H9 (cell line): ENCODE data around the gene DELE1. TPM values are rescaled to one million over a fixed set of nuclear protein-coding genes. Genes with fewer than 3 reads are reported as not detected.

Experiments used
- DNase-seq: peaks from one replicate; pipeline ENCODE4 v3.0.0-alpha.2; 2017
- H2AFZ ChIP-seq: one replicate; pipeline ENCODE4 v1.6.1; 2013; ENCODE audit warnings: mild to moderate bottlenecking, low read length, control low read depth, moderate library complexity
- H2AK5ac ChIP-seq: 2 replicates; pipeline ENCODE4 v1.6.1; 2013; ENCODE audit warnings: low read length, control low read depth, mixed read lengths; ENCODE audit not compliant: insufficient read length
- H2BK120ac ChIP-seq: one replicate; pipeline ENCODE4 v1.6.1; 2013; ENCODE audit warnings: low read depth, mild to moderate bottlenecking, low read length, control low read depth, inconsistent platforms; ENCODE audit not compliant: poor library complexity, severe bottlenecking
- H2BK12ac ChIP-seq: 2 replicates; pipeline ENCODE4 v1.6.1; 2013; ENCODE audit warnings: low read length, control low read depth, mixed read lengths, low read depth; ENCODE audit not compliant: insufficient read length
- H2BK15ac ChIP-seq: 2 replicates; pipeline ENCODE4 v1.6.1; 2013; ENCODE audit warnings: low read depth, low read length, control low read depth
- H2BK20ac ChIP-seq: one replicate; pipeline ENCODE4 v1.6.1; 2013; ENCODE audit warnings: low read depth, mild to moderate bottlenecking, low read length, control low read depth, inconsistent platforms; ENCODE audit not compliant: poor library complexity, severe bottlenecking
- H2BK5ac ChIP-seq: 2 replicates; pipeline ENCODE4 v1.6.1; 2013; ENCODE audit warnings: low read length, control low read depth, mixed read lengths; ENCODE audit not compliant: insufficient read length
- H3K14ac ChIP-seq: 2 replicates; pipeline ENCODE4 v1.6.1; 2013; ENCODE audit warnings: low read length, control low read depth; ENCODE audit not compliant: insufficient read depth
- H3K18ac ChIP-seq: 2 replicates; pipeline ENCODE4 v1.6.1; 2013; ENCODE audit warnings: low read depth, mild to moderate bottlenecking, mixed read lengths, low read length, control low read depth; ENCODE audit not compliant: insufficient read length
- H3K23ac ChIP-seq: 2 replicates; pipeline ENCODE4 v1.6.1; 2013; ENCODE audit warnings: low read length, control low read depth, mixed read lengths, low read depth; ENCODE audit not compliant: insufficient read length
- H3K23me2 ChIP-seq: 2 replicates; pipeline ENCODE4 v1.6.1; 2013; ENCODE audit warnings: low read depth, mild to moderate bottlenecking, mixed read lengths, low read length, control low read depth; ENCODE audit not compliant: insufficient read length, poor library complexity, severe bottlenecking
- H3K27ac ChIP-seq: 2 replicates; pipeline ENCODE4 v1.5.1; 2013; ENCODE audit warnings: low read length, control low read depth, mixed read lengths, low read depth; ENCODE audit not compliant: insufficient read length
- H3K27me3 ChIP-seq: 2 replicates; pipeline ENCODE4 v1.6.1; 2013; ENCODE audit warnings: low read length, control low read depth, inconsistent platforms; ENCODE audit not compliant: insufficient read depth
- H3K4ac ChIP-seq: 2 replicates; pipeline ENCODE4 v1.6.1; 2013; ENCODE audit warnings: low read depth, mild to moderate bottlenecking, control low read depth, inconsistent platforms, low read length, moderate library complexity
- H3K4me1 ChIP-seq: 2 replicates; pipeline ENCODE4 v1.6.1; 2013; ENCODE audit warnings: low read length, control low read depth, inconsistent platforms; ENCODE audit not compliant: insufficient read depth
- H3K4me2 ChIP-seq: 2 replicates; pipeline ENCODE4 v1.6.1; 2013; ENCODE audit warnings: low read length, control low read depth, mixed read lengths; ENCODE audit not compliant: insufficient read length, insufficient read depth
- H3K56ac ChIP-seq: 2 replicates; pipeline ENCODE4 v1.6.1; 2013; ENCODE audit warnings: low read depth, mild to moderate bottlenecking, mixed read lengths, low read length, control low read depth; ENCODE audit not compliant: insufficient read length
- H3K79me1 ChIP-seq: 2 replicates; pipeline ENCODE4 v1.6.1; 2013; ENCODE audit warnings: low read depth, mild to moderate bottlenecking, moderate library complexity, low read length, control low read depth, inconsistent platforms; ENCODE audit not compliant: insufficient read depth, poor library complexity, severe bottlenecking
- H3K79me2 ChIP-seq: 2 replicates; pipeline ENCODE4 v1.6.1; 2013; ENCODE audit warnings: low read length, control low read depth, inconsistent platforms; ENCODE audit not compliant: insufficient read depth
- H3K9ac ChIP-seq: 2 replicates; pipeline ENCODE4 v1.6.1; 2013; ENCODE audit warnings: low read length, control low read depth, mixed read lengths; ENCODE audit not compliant: insufficient read length; ENCODE audit errors: extremely low read depth
- H3K9me3 ChIP-seq: one replicate; pipeline ENCODE4 v1.6.1; 2013; ENCODE audit warnings: low read depth, low read length, inconsistent platforms; ENCODE audit not compliant: control insufficient read depth
- H3T11ph ChIP-seq: one replicate; pipeline ENCODE4 v1.6.1; 2013; ENCODE audit warnings: mild to moderate bottlenecking, low read length, control low read depth, inconsistent platforms
- H4K20me1 ChIP-seq: one replicate; pipeline ENCODE4 v1.6.1; 2013; ENCODE audit not compliant: control insufficient read depth, insufficient read length, insufficient read depth
- H4K5ac ChIP-seq: 2 replicates; pipeline ENCODE4 v1.6.1; 2013; ENCODE audit warnings: low read depth, mild to moderate bottlenecking, mixed read lengths, low read length, control low read depth; ENCODE audit not compliant: insufficient read length
- H4K8ac ChIP-seq: replicated peaks from 2 replicates; pipeline ENCODE4 v1.6.1; 2013; ENCODE audit warnings: low read length, control low read depth, mixed read lengths, low read depth; ENCODE audit not compliant: insufficient read length
- H4K91ac ChIP-seq: 2 replicates; pipeline ENCODE4 v1.6.1; 2013; ENCODE audit warnings: low read depth, mild to moderate bottlenecking, moderate library complexity, mixed read lengths, low read length, control low read depth; ENCODE audit not compliant: insufficient read length
- H3K27ac Mint-ChIP-seq, 3 experiments: 2 replicates in 2 of 3; 3 replicates in 1 of 3; pipeline ENCODE4 v1.8.0; 2020 to 2021; ENCODE audit warnings: mixed read lengths in 3 of 3, mild to moderate bottlenecking in 1 of 3, moderate library complexity in 1 of 3
- H3K27me3 Mint-ChIP-seq: 2 replicates; pipeline ENCODE4 v1.8.0; 2021; ENCODE audit warnings: low read depth, mild to moderate bottlenecking, moderate library complexity, mixed read lengths
- H3K36me3 Mint-ChIP-seq, 3 experiments: 2 replicates in 2 of 3; 3 replicates in 1 of 3; pipeline ENCODE4 v1.8.0; 2020 to 2021; ENCODE audit warnings: low read depth in 3 of 3, mixed read lengths in 3 of 3; ENCODE audit not compliant: insufficient read depth in 1 of 3
- H3K4me1 Mint-ChIP-seq, 2 experiments: 2 replicates each; pipeline ENCODE4 v1.8.0; 2020; ENCODE audit warnings: mixed read lengths in 2 of 2
- H3K4me3 Mint-ChIP-seq, 2 experiments: 2 replicates in 1 of 2; 3 replicates in 1 of 2; pipeline ENCODE4 v1.8.0; 2020 to 2021; ENCODE audit warnings: mild to moderate bottlenecking in 2 of 2, mixed read lengths in 2 of 2, moderate library complexity in 1 of 2
- H3K9me3 Mint-ChIP-seq, 2 experiments: 2 replicates in 1 of 2; 3 replicates in 1 of 2; pipeline ENCODE4 v1.8.0; 2020; ENCODE audit warnings: mild to moderate bottlenecking in 2 of 2, mixed read lengths in 2 of 2, moderate library complexity in 1 of 2
- WGBS: extraction: QIAGEN DNeasy Blood & Tissue Kit; methylation state at CpG from one replicate; pipeline ENCODE4 v1.1.7; 2013; ENCODE audit warnings: missing lambda C conversion rate, low lambda C conversion rate, mixed read lengths; ENCODE audit not compliant: insufficient read length; ENCODE audit errors: extremely low coverage; 5-methylcytosine and 5-hydroxymethylcytosine counted together
- total RNA-seq: library from RNA; stranded (reverse); gene quantifications from 2 replicates; pipeline ENCODE4 v1.2.1, GENCODE V29; 2021
- TF ChIP-seq, protein P1 (sequence below): fragments of 200-600 bp; sonication (generic); conservative IDR thresholded peaks from 3 replicates; pipeline ENCODE4 v1.8.0; 2021; ENCODE audit warnings: antibody characterized with exemption, mild to moderate bottlenecking

DELE1 gene
- total RNA-seq, 1 experiment from 2014 or later, result 75.3 TPM

GRCh38 chr5:141951332-141951781 lies 27.7 kb downstream of the DELE1 start:
- no peak overlapping the region for H3K4me3 Mint-ChIP-seq
- peak; percentile 86 for DNase-seq
- no peak overlapping the region for H3K27ac ChIP-seq
- no peak overlapping the region; a peak in 1 of 7 replicates for H3K27ac Mint-ChIP-seq
- no peak overlapping the region for H3K18ac ChIP-seq
- H2BK20ac ChIP-seq, result no peak overlapping the region
- no peaks in the 10 kb centered on the region; the same call in 1 of the 2 replicates for H3K4me1 ChIP-seq
- H3K23me2 ChIP-seq, result no peaks in the 10 kb centered on the region
- no peak overlapping the region for H4K91ac ChIP-seq
- H3K79me2 ChIP-seq, result no peaks in the 10 kb centered on the region
- H3K4ac ChIP-seq, result no peak overlapping the region
- H3K79me1 ChIP-seq, result no peaks in the 10 kb centered on the region
- no CpG with 5 or more reads among the region's 9 CpGs for WGBS
- no peak overlapping the region for H2BK120ac ChIP-seq
- H3K36me3 Mint-ChIP-seq, result no peaks in the 10 kb centered on the region
- H3K27me3 ChIP-seq, result no peaks in the 10 kb centered on the region
- H3K9me3 ChIP-seq, result no peaks in the 10 kb centered on the region
- no peak overlapping the region for H3K4me2 ChIP-seq
- no peak overlapping the region for H3K23ac ChIP-seq
- H3K27me3 Mint-ChIP-seq, result peaks cover 3% of the 10 kb centered on the region; the same call in 1 of the 2 replicates
- H4K20me1 ChIP-seq, result no peaks in the 10 kb centered on the region
- TF ChIP-seq, protein P1, sequence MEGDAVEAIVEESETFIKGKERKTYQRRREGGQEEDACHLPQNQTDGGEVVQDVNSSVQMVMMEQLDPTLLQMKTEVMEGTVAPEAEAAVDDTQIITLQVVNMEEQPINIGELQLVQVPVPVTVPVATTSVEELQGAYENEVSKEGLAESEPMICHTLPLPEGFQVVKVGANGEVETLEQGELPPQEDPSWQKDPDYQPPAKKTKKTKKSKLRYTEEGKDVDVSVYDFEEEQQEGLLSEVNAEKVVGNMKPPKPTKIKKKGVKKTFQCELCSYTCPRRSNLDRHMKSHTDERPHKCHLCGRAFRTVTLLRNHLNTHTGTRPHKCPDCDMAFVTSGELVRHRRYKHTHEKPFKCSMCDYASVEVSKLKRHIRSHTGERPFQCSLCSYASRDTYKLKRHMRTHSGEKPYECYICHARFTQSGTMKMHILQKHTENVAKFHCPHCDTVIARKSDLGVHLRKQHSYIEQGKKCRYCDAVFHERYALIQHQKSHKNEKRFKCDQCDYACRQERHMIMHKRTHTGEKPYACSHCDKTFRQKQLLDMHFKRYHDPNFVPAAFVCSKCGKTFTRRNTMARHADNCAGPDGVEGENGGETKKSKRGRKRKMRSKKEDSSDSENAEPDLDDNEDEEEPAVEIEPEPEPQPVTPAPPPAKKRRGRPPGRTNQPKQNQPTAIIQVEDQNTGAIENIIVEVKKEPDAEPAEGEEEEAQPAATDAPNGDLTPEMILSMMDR, result peak; percentile 76
- no peak overlapping the region for H2BK12ac ChIP-seq
- no peak overlapping the region for H2BK5ac ChIP-seq
- H3K4me1 Mint-ChIP-seq, result peaks cover 13 to 14% of the 10 kb centered on the region in 2 experiments
- H3K9me3 Mint-ChIP-seq, result no peaks in the 10 kb centered on the region; a peak in 1 of 5 replicates
- no peak overlapping the region for H4K5ac ChIP-seq
- no peak overlapping the region for H2AK5ac ChIP-seq
- no peak overlapping the region for H2AFZ ChIP-seq
- no peak overlapping the region for H3K9ac ChIP-seq
- H3K56ac ChIP-seq, result no peak overlapping the region
- no peak overlapping the region for H3T11ph ChIP-seq
- no peak overlapping the region for H4K8ac ChIP-seq
- H3K14ac ChIP-seq, result no peak overlapping the region
- H2BK15ac ChIP-seq, result no peak overlapping the region; the same call in 1 of the 2 replicates
